ENCODE data around the gene PPP1R3D.

PPP1R3D gene

GRCh38 chr20:59932616-59933295 is 7.3 kb downstream of the PPP1R3D start:
- no peak for ATAC-seq
- TF ChIP-seq ZFP3 (CRISPR knock-in tag; IDR thresholded peaks at IDR 0.05): no peak
- TF ChIP-seq ISL1 (CRISPR knock-in tag; IDR thresholded peaks at IDR 0.05): no peak
- no peak for TF ChIP-seq CREB5 (CRISPR knock-in tag; IDR thresholded peaks at IDR 0.05; ENCODE audit: low read depth)
- no peak for TF ChIP-seq ZFP30 (CRISPR knock-in tag; IDR thresholded peaks at IDR 0.05)
- no peak for TF ChIP-seq CSRNP3 (CRISPR knock-in tag; IDR thresholded peaks at IDR 0.05)
- TF ChIP-seq OSR1 (CRISPR knock-in tag; IDR thresholded peaks at IDR 0.05): no peak
- TF ChIP-seq PPARA (CRISPR knock-in tag; IDR thresholded peaks at IDR 0.05; ENCODE audit: borderline replicate concordance): no peak
- TF ChIP-seq TOX (CRISPR knock-in tag; IDR thresholded peaks at IDR 0.05; ENCODE audit: borderline replicate concordance): no peak
- no peak for TF ChIP-seq CSDC2 (CRISPR knock-in tag; IDR thresholded peaks at IDR 0.05)
- TF ChIP-seq ESRRG (CRISPR knock-in tag; IDR thresholded peaks at IDR 0.05): no peak
- no peak for TF ChIP-seq BACH2 (CRISPR knock-in tag; IDR thresholded peaks at IDR 0.05; ENCODE audit: borderline replicate concordance)
- TF ChIP-seq ZNF70 (CRISPR knock-in tag; IDR thresholded peaks at IDR 0.05): no peak
- TF ChIP-seq, protein P1, sequence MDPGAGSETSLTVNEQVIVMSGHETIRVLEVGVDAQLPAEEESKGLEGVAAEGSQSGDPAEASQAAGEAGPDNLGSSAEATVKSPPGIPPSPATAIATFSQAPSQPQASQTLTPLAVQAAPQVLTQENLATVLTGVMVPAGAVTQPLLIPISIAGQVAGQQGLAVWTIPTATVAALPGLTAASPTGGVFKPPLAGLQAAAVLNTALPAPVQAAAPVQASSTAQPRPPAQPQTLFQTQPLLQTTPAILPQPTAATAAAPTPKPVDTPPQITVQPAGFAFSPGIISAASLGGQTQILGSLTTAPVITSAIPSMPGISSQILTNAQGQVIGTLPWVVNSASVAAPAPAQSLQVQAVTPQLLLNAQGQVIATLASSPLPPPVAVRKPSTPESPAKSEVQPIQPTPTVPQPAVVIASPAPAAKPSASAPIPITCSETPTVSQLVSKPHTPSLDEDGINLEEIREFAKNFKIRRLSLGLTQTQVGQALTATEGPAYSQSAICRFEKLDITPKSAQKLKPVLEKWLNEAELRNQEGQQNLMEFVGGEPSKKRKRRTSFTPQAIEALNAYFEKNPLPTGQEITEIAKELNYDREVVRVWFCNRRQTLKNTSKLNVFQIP (CRISPR knock-in tag; IDR thresholded peaks at IDR 0.05; ENCODE audit: borderline replicate concordance, low read depth): no peak
- TF ChIP-seq TCF4 (CRISPR knock-in tag; IDR thresholded peaks at IDR 0.05; ENCODE audit: borderline replicate concordance): no peak

DNA sequence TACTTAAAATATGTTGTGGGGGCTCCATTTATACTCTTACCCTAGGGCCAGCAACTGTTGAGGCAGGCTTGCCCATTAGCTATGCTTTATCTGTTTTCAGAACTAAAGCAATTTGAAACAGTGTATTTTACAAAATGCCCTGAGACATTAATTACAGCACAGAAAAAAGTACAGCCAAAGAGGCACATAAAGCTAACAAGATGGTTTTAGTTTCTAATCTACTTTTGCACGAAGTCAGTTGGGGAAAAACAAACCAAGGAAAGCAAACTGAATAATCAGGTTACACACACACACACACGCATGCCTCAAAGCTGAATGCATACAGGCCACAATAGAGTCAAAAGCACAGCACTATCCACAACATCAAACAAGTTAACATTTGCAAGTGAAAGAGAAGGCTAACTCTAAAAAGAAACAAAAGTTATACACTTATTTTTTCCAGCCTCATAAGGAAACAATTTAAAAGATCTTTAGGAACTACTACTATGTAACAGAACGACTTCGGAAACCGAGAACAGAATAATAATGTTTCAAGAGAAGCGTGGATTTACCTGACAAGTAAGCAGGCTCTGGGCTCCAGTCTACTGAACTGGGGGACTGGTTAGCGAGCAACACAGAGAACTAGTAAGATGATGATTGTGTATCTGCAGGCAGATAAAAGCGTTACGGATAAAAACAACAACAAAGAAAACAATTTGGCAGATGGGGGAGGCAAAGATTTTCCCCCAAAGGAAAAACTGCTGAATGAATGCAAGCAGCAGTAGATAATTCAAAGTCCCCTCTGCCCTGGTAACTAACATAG is 8.4 kb downstream of the PPP1R3D start:
- no peak for TF ChIP-seq TCF4 (CRISPR knock-in tag; IDR thresholded peaks at IDR 0.05; ENCODE audit: borderline replicate concordance)
- no peak for TF ChIP-seq ZNF8 (CRISPR knock-in tag; IDR thresholded peaks at IDR 0.05)
- TF ChIP-seq, protein P1 (CRISPR knock-in tag; IDR thresholded peaks at IDR 0.05; ENCODE audit: borderline replicate concordance, low read depth): no peak
- TF ChIP-seq OSR1 (CRISPR knock-in tag; IDR thresholded peaks at IDR 0.05): no peak
- TF ChIP-seq ESRRG (CRISPR knock-in tag; IDR thresholded peaks at IDR 0.05): no peak
- no peak for TF ChIP-seq TOX (CRISPR knock-in tag; IDR thresholded peaks at IDR 0.05; ENCODE audit: borderline replicate concordance)
- no peak for TF ChIP-seq ZFP30 (CRISPR knock-in tag; IDR thresholded peaks at IDR 0.05)
- no peak for TF ChIP-seq PPARA (CRISPR knock-in tag; IDR thresholded peaks at IDR 0.05; ENCODE audit: borderline replicate concordance)
- no peak for TF ChIP-seq TSHZ2 (CRISPR knock-in tag; IDR thresholded peaks at IDR 0.05)
- no peak for TF ChIP-seq RARB (CRISPR knock-in tag; IDR thresholded peaks at IDR 0.05)
- no peak for TF ChIP-seq CREB5 (CRISPR knock-in tag; IDR thresholded peaks at IDR 0.05; ENCODE audit: low read depth)
- no peak for TF ChIP-seq ZNF70 (CRISPR knock-in tag; IDR thresholded peaks at IDR 0.05)
- no peak for TF ChIP-seq GLIS3 (CRISPR knock-in tag; IDR thresholded peaks at IDR 0.05)
- no peak for TF ChIP-seq ZNF565 (CRISPR knock-in tag; conservative IDR thresholded peaks at IDR 0.05; ENCODE audit: low read depth)
- TF ChIP-seq SNAI2 (CRISPR knock-in tag; IDR thresholded peaks at IDR 0.05): no peak
- TF ChIP-seq ZFP3 (CRISPR knock-in tag; IDR thresholded peaks at IDR 0.05): no peak
- TF ChIP-seq BACH2 (CRISPR knock-in tag; IDR thresholded peaks at IDR 0.05; ENCODE audit: borderline replicate concordance): no peak
- no peak for TF ChIP-seq ZC3H10 (CRISPR knock-in tag; IDR thresholded peaks at IDR 0.05)
- no peak for TF ChIP-seq CSRNP3 (CRISPR knock-in tag; IDR thresholded peaks at IDR 0.05)
- no peak for TF ChIP-seq CSDC2 (CRISPR knock-in tag; IDR thresholded peaks at IDR 0.05)
- ATAC-seq: no peak
